HuH-7.5 (cell line): Measurements from ENCODE around the gene HOXC6.
A peak's percentile ranks its signal among the peaks of the same experiment; 100 is the strongest.

Experiments used
- DNase-seq: peaks from one replicate; pipeline ENCODE4 v3.0.0; 2011; ENCODE audit warnings: low spot score

The HOXC6 gene

GRCh38 chr12:53990311-53991076 is 37.7 kb upstream of the HOXC6 start:
- no peak for DNase-seq

GRCh38 chr12:53991077-53991460 is 37.2 kb upstream of the HOXC6 start:
- DNase-seq: no peak

GRCh38 chr12:53992377-53992889 is 35.8 kb upstream of the HOXC6 start:
- no peak for DNase-seq

- no peak for DNase-seq
Measured at GRCh38 chr12:53993162-53994008, 34.9 kb upstream of the HOXC6 start.

- DNase-seq: no peak
Measured at GRCh38 chr12:53994009-53994263, 34.3 kb upstream of the HOXC6 start.

- DNase-seq: peak; percentile 75
Measured at GRCh38 chr12:53994264-53995001, 33.8 kb upstream of the HOXC6 start.

GRCh38 chr12:53995002-53995377 is 33.2 kb upstream of the HOXC6 start:
- DNase-seq: no peak

- peak; percentile 88 for DNase-seq
Measured at GRCh38 chr12:53995378-53996239, 32.6 kb upstream of the HOXC6 start.

- DNase-seq: no peak
Measured at GRCh38 chr12:53996240-53997203, 31.7 kb upstream of the HOXC6 start.

GRCh38 chr12:53997204-53998109 is 30.8 kb upstream of the HOXC6 start:
- no peak for DNase-seq

GRCh38 chr12:53998110-53998899 is 29.9 kb upstream of the HOXC6 start:
- DNase-seq: no peak

- no peak for DNase-seq
Measured at GRCh38 chr12:53998900-53999236, 29.4 kb upstream of the HOXC6 start.

GRCh38 chr12:53999559-54000115 is 28.6 kb upstream of the HOXC6 start:
- DNase-seq: peak; percentile 91

GRCh38 chr12:54000116-54001114 is 27.8 kb upstream of the HOXC6 start, which contains the start of gene HOXC9:
Gene HOXC9 (plus strand): TSS chr12:54000161. CDS start chr12:54000189, 28 bp downstream.
- DNase-seq: no peak

GRCh38 chr12:54001283-54002187 is 26.7 kb upstream of the HOXC6 start:
- DNase-seq: no peak
